B cell (primary cell): Measurements from ENCODE around the gene TMEM119. TPM values are rescaled to one million over a fixed set of nuclear protein-coding genes. Genes with fewer than 3 reads are reported as not detected.

Experiments used
- ATAC-seq: fragments of 200-7000 bp; cut with Tn5 transposase; one replicate; pipeline ENCODE4 v1.10.0; 2021; ENCODE audit warnings: low read depth, mild to moderate bottlenecking, moderate number of reproducible peaks, moderate library complexity
- CTCF ChIA-PET: fragments of 350-600 bp; sonication (Branson Sonifier 250); formaldehyde crosslinking; loops from one replicate; lab custom pipeline; 2021; ENCODE audit warnings: antibody characterized with exemption, inconsistent platforms; lab: Charles Lee
- POLR2A ChIA-PET: fragments of 350-600 bp; sonication (Branson Sonifier 250); formaldehyde crosslinking; loops from one replicate; lab custom pipeline; 2021; ENCODE audit warnings: antibody characterized with exemption; lab: Charles Lee
- DNase-seq: peaks from one replicate; pipeline ENCODE4 v3.0.0; 2013
- H2AFZ ChIP-seq: 2 replicates; pipeline ENCODE4 v1.6.1; 2012; ENCODE audit warnings: mild to moderate bottlenecking, low read depth, low read length; ENCODE audit not compliant: insufficient read depth, poor library complexity, severe bottlenecking
- H3K27ac ChIP-seq, 2 donors: 1 replicate in 1 of 2; 2 replicates in 1 of 2; pipeline ENCODE4 v1.5.1; 2012 to 2013; ENCODE audit warnings: low read length in 2 of 2, mild to moderate bottlenecking in 2 of 2, moderate library complexity in 1 of 2
- H3K27me3 ChIP-seq, 4 experiments: fragments of 200-600 bp in 1 of 4; sonication (generic) in 1 of 4; replicated peaks in 1 of 4; 1 replicate in 2 of 4; 2 replicates in 2 of 4; pipeline versions ENCODE4 v1.6.1 to v1.7.0; 2013 to 2016; ENCODE audit warnings: low read length in 3 of 4, mild to moderate bottlenecking in 2 of 4, mixed read lengths in 1 of 4, moderate library complexity in 1 of 4; ENCODE audit not compliant: insufficient read depth in 4 of 4, control insufficient read depth in 3 of 4; ENCODE audit errors: control extremely low read depth in 1 of 4
- H3K36me3 ChIP-seq, 2 experiments: replicated peaks in 1 of 2; 1 replicate in 1 of 2; 2 replicates in 1 of 2; pipeline versions ENCODE4 v1.6.1 to v1.7.1; 2013; ENCODE audit warnings: low read length in 1 of 2; ENCODE audit not compliant: insufficient read depth in 2 of 2, control insufficient read depth in 1 of 2; ENCODE audit errors: control extremely low read depth in 1 of 2, extremely low read depth in 1 of 2
- H3K4me1 ChIP-seq, 2 donors: fragments of 200-600 bp in 1 of 2; sonication (generic) in 1 of 2; 1 replicate in 1 of 2; 2 replicates in 1 of 2; pipeline versions ENCODE4 v1.5.1 to v1.6.1; 2013 to 2017; ENCODE audit warnings: low read length in 2 of 2; ENCODE audit not compliant: control insufficient read depth in 2 of 2, insufficient read depth in 2 of 2
- H3K4me2 ChIP-seq: replicated peaks from 2 replicates; pipeline ENCODE3; 2012; ENCODE audit warnings: mild to moderate bottlenecking, low read depth, low read length; ENCODE audit not compliant: poor library complexity, severe bottlenecking
- H3K4me3 ChIP-seq, 5 experiments: fragments of 200-600 bp in 1 of 5; sonication (generic) in 1 of 5; 1 replicate in 3 of 5; 2 replicates in 2 of 5; pipeline versions ENCODE4 v1.5.1 to v1.7.0; 2011 to 2016; ENCODE audit warnings: low read length in 4 of 5, mild to moderate bottlenecking in 4 of 5, low read depth in 2 of 5, control low read depth in 1 of 5, moderate library complexity in 1 of 5; ENCODE audit not compliant: insufficient read depth in 1 of 5; ENCODE audit errors: control extremely low read depth in 1 of 5, extremely low read depth in 1 of 5
- H3K79me2 ChIP-seq: fragments of 200-600 bp; sonication (generic); one replicate; pipeline ENCODE4 v1.6.0; 2016; ENCODE audit warnings: low read length; ENCODE audit not compliant: control insufficient read depth, insufficient read depth
- H3K9ac ChIP-seq: fragments of 200-600 bp; sonication (generic); 2 replicates; pipeline ENCODE4 v1.6.1; 2017; ENCODE audit warnings: mild to moderate bottlenecking, low read length, moderate library complexity
- H3K9me3 ChIP-seq, 3 donors: one replicate each; pipeline versions ENCODE4 v1.6.1 to v1.7.1; 2013; ENCODE audit warnings: low read length in 2 of 3; ENCODE audit not compliant: control insufficient read depth in 2 of 3, insufficient read depth in 1 of 3; ENCODE audit errors: control extremely low read depth in 1 of 3
- H4K20me1 ChIP-seq: 2 replicates; pipeline ENCODE4 v1.6.0; 2012; ENCODE audit warnings: mild to moderate bottlenecking, low read length; ENCODE audit not compliant: insufficient read depth, control insufficient read depth, poor library complexity, severe bottlenecking
- H3K27ac Mint-ChIP-seq: one replicate; pipeline ENCODE4 v1.8.0; 2021; ENCODE audit warnings: mixed read lengths
- H3K27me3 Mint-ChIP-seq: one replicate; pipeline ENCODE4 v1.8.0; 2021; ENCODE audit warnings: mixed read lengths
- H3K4me1 Mint-ChIP-seq: one replicate; pipeline ENCODE4 v1.8.0; 2021; ENCODE audit warnings: mixed read lengths
- H3K4me3 Mint-ChIP-seq: one replicate; pipeline ENCODE4 v1.8.0; 2021; ENCODE audit warnings: mixed read lengths
- H3K9me3 Mint-ChIP-seq: one replicate; pipeline ENCODE4 v1.8.0; 2022; ENCODE audit warnings: mixed read lengths; ENCODE audit not compliant: insufficient read depth
- EZH2 ChIP-seq: IDR thresholded peaks from 2 replicates; pipeline ENCODE4 v1.6.1; 2012; ENCODE audit warnings: borderline replicate concordance, low read depth, mild to moderate bottlenecking, moderate library complexity, low read length; ENCODE audit not compliant: insufficient read depth, poor library complexity, severe bottlenecking
- WGBS: methylation state at CpG from one replicate; pipeline ENCODE4 v1.1.5; 2013; ENCODE audit warnings: missing lambda C conversion rate; ENCODE audit not compliant: insufficient coverage; 5-methylcytosine and 5-hydroxymethylcytosine counted together
- intact Hi-C: fragments of 100-400 bp; cut with micrococcal nuclease; formaldehyde crosslinking; loops from one replicate; pipeline ENCODE4 v1.10.0; 2022
- polyA plus RNA-seq: library from polyadenylated mRNA; depleted of rRNA; stranded (reverse); fragments of >200 nt; gene quantifications from 2 replicates; pipeline ENCODE4 v1.2.3, GENCODE V29; 2012
- total RNA-seq, 2 donors: library from RNA; stranded (reverse); fragments of 120-200 nt in 1 of 2; gene quantifications; 1 replicate in 1 of 2; 2 replicates in 1 of 2; pipeline versions ENCODE4 v1.2.3 to v1.2.4, GENCODE V29; 2013 to 2022
- TF ChIP-seq, protein P1 (sequence below): fragments of 200-600 bp; IDR thresholded peaks from one replicate; pipeline ENCODE4 v1.8.0; 2022; ENCODE audit warnings: antibody characterized with exemption, mild to moderate bottlenecking

The TMEM119 gene
- total and polyA plus RNA-seq, 2 donors (not counting 1 experiment from before 2014, with no cell fraction given) = 0.25 TPM; not detected in 1

DNA sequence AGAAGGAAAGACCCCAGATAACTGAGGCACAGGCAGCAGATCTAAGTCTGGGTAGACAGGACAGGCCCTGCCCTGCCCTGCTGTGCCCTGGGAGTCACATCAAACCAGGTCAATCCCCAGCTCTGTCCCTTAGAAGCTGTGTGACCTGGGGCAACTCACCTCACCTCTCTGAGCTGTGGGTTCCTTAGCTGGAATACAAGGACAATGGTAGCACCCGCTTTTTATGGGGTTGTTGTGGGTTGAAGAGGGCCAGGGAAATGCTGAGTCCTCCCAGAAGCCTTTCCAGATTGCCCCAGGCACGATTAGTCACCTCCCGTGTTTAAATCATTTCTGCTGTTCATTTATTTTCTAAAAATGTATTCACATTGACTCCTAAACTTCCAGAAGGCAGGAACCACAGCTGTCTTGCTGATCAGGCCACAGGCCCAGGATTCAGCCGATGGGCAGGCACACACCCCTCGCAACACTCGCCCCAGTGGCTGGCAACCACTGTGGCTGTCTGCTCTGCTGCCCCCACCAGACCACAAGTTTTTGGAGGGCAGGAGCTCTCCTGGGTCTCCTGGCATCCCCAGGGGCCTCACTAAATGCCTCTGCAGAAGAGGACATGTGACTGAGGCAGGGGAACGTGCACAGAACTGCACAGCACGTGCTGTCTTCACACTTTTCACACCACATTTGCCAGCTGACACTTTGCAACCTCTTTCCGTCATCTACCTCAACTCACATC lies 32.8 kb upstream of the TMEM119 start:
- Histone ChIP-seq H3K27ac (peak overlapping the region in 1 of 2 donors; percentile 70), H3K4me3 (no peak overlapping the region), H3K79me2 (peaks cover 27% of the 10 kb centered on the region), H3K36me3 (no peaks in the 10 kb centered on the region), H3K9ac (no peak overlapping the region), H4K20me1 (no peaks in the 10 kb centered on the region), H3K9me3 (peaks cover 0 to 8% (median 4%) of the 10 kb centered on the region in 3 donors), H3K27me3 (no peaks in the 10 kb centered on the region), H3K4me1 (peaks cover 72 to 89% of the 10 kb centered on the region in 2 donors), H3K4me2 (peak overlapping the region; percentile 29), H2AFZ (no peak overlapping the region)
- CTCF ChIA-PET = interaction anchor here (0.6 to 17.3 kb wide), 5 partner anchors 9 to 173 kb away, joined by 3 to 431 read pairs (median 3); partner anchors contain the start of genes ISCU and SART3
- intact Hi-C loops = loop anchor here (10.0 kb wide), 2 partner anchors 464 to 516 kb away; partner anchors contain the start of genes ALKBH2 and UNG
- no peak for ATAC-seq
- Mint-ChIP-seq H3K9me3 (no peaks in the 10 kb centered on the region), H3K4me3 (peak overlapping the region; percentile 69), H3K27me3 (no peaks in the 10 kb centered on the region), H3K27ac (peak overlapping the region; percentile 86), H3K4me1 (peaks cover 79% of the 10 kb centered on the region)
- POLR2A ChIA-PET = interaction anchor here (0.8 to 14.8 kb wide), 4 partner anchors 7 to 63 kb away, joined by 3 to 133 read pairs (median 10); no protein-coding TSS in a partner anchor
- DNase-seq = peak; percentile 52
- TF ChIP-seq EZH2 = no peak
- TF ChIP-seq, protein P1, sequence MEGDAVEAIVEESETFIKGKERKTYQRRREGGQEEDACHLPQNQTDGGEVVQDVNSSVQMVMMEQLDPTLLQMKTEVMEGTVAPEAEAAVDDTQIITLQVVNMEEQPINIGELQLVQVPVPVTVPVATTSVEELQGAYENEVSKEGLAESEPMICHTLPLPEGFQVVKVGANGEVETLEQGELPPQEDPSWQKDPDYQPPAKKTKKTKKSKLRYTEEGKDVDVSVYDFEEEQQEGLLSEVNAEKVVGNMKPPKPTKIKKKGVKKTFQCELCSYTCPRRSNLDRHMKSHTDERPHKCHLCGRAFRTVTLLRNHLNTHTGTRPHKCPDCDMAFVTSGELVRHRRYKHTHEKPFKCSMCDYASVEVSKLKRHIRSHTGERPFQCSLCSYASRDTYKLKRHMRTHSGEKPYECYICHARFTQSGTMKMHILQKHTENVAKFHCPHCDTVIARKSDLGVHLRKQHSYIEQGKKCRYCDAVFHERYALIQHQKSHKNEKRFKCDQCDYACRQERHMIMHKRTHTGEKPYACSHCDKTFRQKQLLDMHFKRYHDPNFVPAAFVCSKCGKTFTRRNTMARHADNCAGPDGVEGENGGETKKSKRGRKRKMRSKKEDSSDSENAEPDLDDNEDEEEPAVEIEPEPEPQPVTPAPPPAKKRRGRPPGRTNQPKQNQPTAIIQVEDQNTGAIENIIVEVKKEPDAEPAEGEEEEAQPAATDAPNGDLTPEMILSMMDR = no peak
- 30% methylated on average over 7 of the region's 9 CpGs for WGBS
